ENCODE measurements around the gene TRA2A. TPM values are rescaled to one million over a fixed set of nuclear protein-coding genes. Genes with fewer than 3 reads are reported as not detected.

TRA2A gene
- total RNA-seq: 9.4 and 21.7 TPM in 2 replicates

GRCh38 chr7:23531794-23532489, at the start of gene TRA2A:
TRA2A (minus strand) TSS chr7:23531981; CDS start chr7:23531824, 157 bp downstream.

GRCh38 chr7:23470330-23471105, 61.3 kb downstream of the TRA2A start, which contains the start of gene IGF2BP3:
IGF2BP3 (minus strand) TSS chr7:23470491; CDS start chr7:23470110, 381 bp downstream.

Other genes starting within 250 kb of the TRA2A start
- gene MALSU1, start 232.6 kb downstream of the TRA2A start, total RNA-seq: 28.3 and 62.8 TPM in 2 replicates
- gene IGF2BP3, start 61.5 kb downstream of the TRA2A start, total RNA-seq: 23.1 and 34.3 TPM in 2 replicates
- gene CCDC126, start 65.4 kb upstream of the TRA2A start, total RNA-seq: 2.4 and 4.1 TPM in 2 replicates
- 0.82 and 1.4 TPM in 2 replicates for gene FAM221A, start 148.2 kb upstream of the TRA2A start, total RNA-seq
- gene STK31, start 178.2 kb upstream of the TRA2A start, total RNA-seq: not detected in 2 replicates